NB4 (cell line): Measurements from ENCODE around the gene MAP3K7.

Source experiments
- DNase-seq: peaks from one replicate; pipeline ENCODE4 v3.0.0; 2010; ENCODE audit warnings: low read depth
- H3K4me3 ChIP-seq: one replicate; pipeline ENCODE4 v1.5.1; 2011; ENCODE audit warnings: mild to moderate bottlenecking, low read depth, low read length, moderate library complexity
- MYC ChIP-seq: IDR thresholded peaks from 2 replicates; pipeline ENCODE4 v1.6.1; 2011; ENCODE audit warnings: low read depth, low read length
- POLR2A ChIP-seq: IDR thresholded peaks from 2 replicates; pipeline ENCODE4 v1.6.1; 2011; ENCODE audit warnings: mild to moderate bottlenecking; ENCODE audit not compliant: insufficient read length; ENCODE audit errors: extremely low read depth
- TF ChIP-seq, protein P1 (sequence below): IDR thresholded peaks from 2 replicates; pipeline ENCODE4 v1.6.1; 2011; ENCODE audit warnings: low read depth, low read length
- TF ChIP-seq, protein P2 (sequence below): IDR thresholded peaks from one replicate; pipeline ENCODE4 v1.5.1; 2012; ENCODE audit warnings: low read depth, low read length

MAP3K7 gene

DNA sequence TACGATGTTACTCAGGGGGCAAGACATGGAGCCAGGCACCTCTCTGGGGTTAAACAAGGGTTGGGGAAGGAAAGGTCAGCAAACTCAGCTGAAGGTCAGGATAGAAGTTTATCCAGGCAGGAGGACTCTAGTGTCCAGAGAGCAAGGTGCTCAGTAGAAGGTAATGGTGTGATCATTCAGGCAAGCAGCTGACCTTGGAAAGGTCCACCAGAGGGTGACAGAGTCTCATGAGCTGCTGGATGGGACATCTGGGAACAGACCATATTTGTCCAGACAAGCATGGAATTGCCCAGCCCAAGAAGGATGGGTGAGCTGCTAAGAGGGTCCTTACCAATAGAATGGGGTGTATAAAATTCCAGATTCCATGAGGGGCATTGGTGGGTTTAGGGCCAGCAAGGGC, 89.5 kb downstream of the MAP3K7 start:
- DNase-seq = no peak
- TF ChIP-seq, protein P1, sequence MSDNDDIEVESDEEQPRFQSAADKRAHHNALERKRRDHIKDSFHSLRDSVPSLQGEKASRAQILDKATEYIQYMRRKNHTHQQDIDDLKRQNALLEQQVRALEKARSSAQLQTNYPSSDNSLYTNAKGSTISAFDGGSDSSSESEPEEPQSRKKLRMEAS = no peak
- TF ChIP-seq, protein P2, sequence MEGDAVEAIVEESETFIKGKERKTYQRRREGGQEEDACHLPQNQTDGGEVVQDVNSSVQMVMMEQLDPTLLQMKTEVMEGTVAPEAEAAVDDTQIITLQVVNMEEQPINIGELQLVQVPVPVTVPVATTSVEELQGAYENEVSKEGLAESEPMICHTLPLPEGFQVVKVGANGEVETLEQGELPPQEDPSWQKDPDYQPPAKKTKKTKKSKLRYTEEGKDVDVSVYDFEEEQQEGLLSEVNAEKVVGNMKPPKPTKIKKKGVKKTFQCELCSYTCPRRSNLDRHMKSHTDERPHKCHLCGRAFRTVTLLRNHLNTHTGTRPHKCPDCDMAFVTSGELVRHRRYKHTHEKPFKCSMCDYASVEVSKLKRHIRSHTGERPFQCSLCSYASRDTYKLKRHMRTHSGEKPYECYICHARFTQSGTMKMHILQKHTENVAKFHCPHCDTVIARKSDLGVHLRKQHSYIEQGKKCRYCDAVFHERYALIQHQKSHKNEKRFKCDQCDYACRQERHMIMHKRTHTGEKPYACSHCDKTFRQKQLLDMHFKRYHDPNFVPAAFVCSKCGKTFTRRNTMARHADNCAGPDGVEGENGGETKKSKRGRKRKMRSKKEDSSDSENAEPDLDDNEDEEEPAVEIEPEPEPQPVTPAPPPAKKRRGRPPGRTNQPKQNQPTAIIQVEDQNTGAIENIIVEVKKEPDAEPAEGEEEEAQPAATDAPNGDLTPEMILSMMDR = peak; percentile 1
- no peak overlapping the region for H3K4me3 ChIP-seq

DNA sequence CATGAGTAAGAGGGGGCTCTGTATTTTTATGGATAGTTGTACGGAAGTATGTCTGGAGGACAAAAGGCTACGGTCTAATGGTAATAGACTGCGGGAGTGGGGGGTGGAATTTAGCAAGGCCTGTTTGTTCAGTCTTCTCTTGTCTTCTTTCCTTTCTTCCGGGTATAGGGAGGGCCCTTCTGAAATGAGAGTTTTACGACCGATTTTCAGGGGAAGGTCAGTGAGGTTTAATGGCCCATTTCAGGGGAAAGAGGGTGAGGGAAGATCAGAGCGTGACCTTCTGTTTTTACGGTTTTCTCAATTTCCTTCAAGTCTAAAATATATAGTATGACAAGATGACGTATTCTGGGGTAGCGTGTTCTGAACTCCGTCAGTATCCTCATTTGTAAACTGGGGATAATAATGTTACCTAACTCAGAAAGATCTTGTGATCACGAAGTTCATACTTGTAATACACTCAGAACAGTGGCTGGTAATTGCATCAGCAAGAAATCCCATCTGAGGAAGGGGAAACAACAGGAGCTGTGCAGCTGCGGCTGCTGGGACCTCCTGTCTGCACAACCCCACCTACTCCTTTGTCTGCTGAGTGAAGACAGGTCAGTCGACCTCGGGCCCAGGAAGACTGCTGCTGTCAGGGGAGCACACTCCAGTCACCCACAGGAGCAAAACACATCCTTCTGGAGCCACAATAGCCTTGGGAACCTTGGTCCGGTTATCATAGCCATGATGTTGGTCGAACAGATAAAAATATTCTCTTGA, 90.4 kb downstream of the MAP3K7 start:
- H3K4me3 ChIP-seq = no peak overlapping the region
- TF ChIP-seq, protein P1 = no peak
- TF ChIP-seq POLR2A = no peak
- TF ChIP-seq MYC = no peak
- TF ChIP-seq, protein P2 = no peak
- no peak for DNase-seq

DNA sequence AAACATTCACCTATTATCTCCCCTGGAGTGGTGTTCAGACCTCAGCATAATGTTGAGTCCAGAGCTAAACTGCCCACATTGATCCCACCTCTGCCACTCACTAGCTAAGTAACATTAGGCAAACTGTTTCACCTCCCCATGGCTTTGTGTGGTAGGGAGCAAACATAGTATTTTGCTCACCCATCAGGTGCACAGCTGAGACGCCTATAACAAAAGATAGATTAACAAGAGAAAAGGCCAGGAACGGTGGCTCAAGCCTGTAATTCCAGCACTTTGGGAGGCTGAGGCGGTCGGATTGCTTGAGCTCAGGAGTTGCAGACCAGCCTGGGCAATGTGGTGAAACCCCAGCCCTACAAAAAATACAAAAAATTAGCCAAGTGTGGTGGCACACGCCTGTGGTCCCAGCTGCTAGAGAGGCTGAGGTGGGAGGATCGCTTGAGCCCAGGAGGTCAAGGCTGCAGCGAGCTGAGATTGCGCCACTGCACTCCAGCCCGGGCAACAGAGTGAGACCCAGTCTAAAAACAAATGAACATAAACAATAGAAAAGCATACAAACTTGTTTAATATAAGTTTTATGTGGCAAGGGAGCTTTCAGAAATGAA, 91.6 kb downstream of the MAP3K7 start:
- no peak overlapping the region for H3K4me3 ChIP-seq
- TF ChIP-seq POLR2A = no peak
- TF ChIP-seq, protein P1 = no peak
- TF ChIP-seq MYC = no peak
- TF ChIP-seq, protein P2 = no peak
- DNase-seq = no peak

DNA sequence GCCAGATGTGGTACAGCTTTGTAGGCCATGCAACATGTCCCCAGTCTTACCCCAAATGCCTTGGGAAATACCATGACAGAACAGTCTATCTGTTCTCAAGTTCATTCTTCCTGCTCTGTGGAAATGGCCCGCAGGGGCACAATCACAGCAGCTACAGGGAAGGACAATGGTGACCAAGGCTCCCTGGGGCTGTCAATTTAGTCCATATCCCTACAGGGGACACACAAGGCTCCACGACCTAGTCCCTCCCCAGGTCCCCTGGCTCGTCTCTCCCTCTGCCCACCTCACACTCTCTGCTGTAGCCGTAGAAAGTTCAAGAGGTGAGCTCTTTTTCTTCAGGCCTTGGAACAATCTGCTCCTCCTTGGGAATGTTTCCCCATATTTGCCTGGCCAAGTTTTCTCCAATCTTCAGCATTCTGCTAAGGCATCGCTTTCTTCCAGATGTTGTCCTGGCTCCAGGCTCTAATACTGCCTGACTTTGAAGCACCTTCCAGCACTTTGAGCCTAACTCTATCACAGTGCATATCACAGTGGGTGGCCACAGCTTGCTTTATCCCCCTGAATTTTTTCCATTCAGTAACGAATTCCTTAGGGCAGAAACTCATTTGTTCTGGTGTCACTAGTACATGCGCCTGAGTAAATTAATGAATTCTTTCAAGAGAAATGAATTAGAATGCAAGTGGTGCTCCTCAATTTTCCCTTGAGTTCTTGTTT, 92.6 kb downstream of the MAP3K7 start:
- TF ChIP-seq MYC = no peak
- no peak for TF ChIP-seq POLR2A
- TF ChIP-seq, protein P2 = no peak
- TF ChIP-seq, protein P1 = no peak
- DNase-seq = no peak
- H3K4me3 ChIP-seq = no peak overlapping the region

DNA sequence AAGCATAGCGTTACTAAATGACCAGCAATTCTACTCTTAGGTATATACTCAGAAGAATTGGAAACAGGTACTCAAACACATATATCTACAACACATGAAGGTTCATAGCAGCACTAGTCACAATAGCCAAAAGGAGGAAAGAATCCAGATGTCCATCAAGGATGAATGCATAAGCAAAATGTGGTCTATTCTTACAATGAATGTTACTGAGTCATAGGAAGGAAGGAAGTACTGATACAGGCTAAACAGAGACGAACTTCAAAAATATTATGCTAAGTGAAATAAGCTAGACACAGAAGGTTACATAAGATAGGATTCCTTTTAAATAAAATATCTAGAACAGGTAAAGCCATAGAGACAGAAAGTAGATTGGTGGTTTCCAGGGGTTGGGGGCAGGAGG, 93.5 kb downstream of the MAP3K7 start:
- TF ChIP-seq POLR2A (no peak), MYC (no peak)
- TF ChIP-seq, protein P2 = no peak
- TF ChIP-seq, protein P1 = no peak
- peak; percentile 23 for DNase-seq
- no peak overlapping the region for H3K4me3 ChIP-seq
